Stimulated activated CD4-positive, alpha-beta T cell treated with anti-CD3 and anti-CD28 coated beads, Interleukin-2, amount 100 ng/mL, for 4 hours (primary cell): Measurements from ENCODE around the gene ERN2.
"Not testable (repeated sequence)": the region's sequence is repeated elsewhere in the genome, so short reads cannot be mapped to it uniquely, and the experiment has no call there.

Experiments
- DNase-seq: peaks from one replicate; pipeline ENCODE4 v3.0.0-alpha.2; 2020; ENCODE audit warnings: low read depth

Gene ERN2

DNA sequence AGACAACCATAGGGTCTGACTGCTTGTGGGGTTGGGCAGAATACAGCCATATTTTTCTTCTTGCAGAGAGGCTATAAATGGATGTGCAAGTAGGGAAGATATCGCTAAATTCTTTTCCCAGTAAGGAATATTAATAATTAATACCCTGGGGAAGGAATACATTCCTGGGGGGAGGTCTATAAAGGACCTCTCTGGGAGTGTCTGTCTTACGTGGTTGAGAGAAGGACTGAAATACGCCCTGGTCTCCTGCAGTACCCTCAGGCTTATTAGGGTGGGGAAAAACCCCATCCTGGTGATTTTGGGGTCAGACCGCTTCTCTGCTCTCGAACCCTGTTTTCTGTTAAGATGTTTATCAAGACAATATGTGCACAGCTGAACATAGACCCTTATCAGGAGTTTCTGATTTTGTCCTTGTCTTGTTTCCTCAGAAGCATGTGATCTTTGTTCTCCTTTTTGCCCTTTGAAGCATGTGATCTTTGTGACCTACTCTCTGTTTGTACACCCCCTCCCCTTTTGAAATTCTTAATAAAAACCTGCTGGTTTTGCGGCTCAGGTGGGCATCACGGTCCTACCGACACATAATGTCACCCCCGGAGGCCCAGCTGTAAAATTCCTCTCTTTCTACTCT, 9.7 kb upstream of the ERN2 start:
- DNase-seq = not testable (repeated sequence)

GRCh38 chr16:23716484-23716883, 3.5 kb upstream of the ERN2 start:
- DNase-seq = no peak

DNA sequence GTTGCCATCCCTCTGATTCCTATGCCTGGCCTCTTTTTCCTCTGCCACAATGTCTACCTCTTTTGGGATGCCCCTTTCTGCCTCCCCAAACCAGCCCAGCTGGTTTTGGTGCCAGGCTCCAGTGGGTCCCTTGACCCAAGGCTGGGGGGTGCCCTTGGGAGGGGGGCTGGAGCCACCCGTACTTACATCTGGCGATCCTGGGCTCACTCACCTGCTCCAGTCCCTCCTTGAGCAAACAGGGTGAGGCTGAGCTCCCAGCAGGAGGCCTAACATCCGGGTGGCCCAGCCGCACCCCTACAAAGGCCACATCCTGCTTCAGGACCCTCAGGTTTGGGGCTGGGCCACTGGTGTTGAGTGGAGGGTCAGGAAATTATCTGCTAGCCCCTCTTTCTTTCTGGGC, 1.2 kb downstream of the ERN2 start:
- no peak for DNase-seq

DNA sequence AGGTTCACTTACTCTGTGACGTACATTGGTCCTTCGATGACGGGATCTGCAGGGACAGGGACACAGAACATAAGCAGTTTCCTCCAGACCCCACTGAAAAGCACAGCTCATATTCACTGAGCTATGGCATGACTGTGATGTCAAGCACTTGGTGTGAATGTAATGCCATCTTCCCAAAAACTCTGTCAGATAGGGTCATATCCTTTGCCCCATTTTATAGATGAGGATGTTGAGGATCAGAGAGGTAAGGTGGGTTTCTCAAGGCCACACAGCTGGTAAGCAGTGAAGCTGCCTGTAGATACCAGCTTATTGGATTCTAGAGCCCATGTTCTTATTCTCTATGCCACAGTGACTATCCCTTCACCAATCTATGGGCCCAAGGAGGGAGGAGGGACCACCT, 2.5 kb downstream of the ERN2 start:
- DNase-seq = no peak

GRCh38 chr16:23710008-23710407, 3.0 kb downstream of the ERN2 start:
- no peak for DNase-seq

GRCh38 chr16:23709536-23709935, 3.5 kb downstream of the ERN2 start:
- DNase-seq = no peak

DNA sequence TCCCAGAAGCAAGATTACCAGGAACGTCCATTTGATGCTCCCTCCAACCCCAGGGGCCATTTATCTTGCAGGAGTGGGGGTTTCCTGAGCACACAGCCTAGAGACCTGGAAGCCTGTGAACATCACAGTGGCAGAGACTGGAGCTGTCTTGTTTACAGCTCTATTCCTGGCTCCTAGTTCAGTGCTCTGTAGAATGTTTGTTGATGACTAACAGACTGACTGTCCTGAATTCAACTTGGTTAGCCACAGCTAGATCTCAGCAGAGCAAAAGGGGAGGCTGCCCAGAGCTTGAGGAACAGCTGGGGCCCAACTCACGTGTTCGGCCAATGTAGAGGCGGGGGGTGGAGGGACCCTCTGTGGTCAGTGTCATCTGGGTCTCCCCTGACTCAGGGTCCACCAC, 6.6 kb downstream of the ERN2 start:
- DNase-seq = no peak

- DNase-seq = no peak
Observed at GRCh38 chr16:23705517-23705902, 7.5 kb downstream of the ERN2 start.

GRCh38 chr16:23704772-23705516, 8.1 kb downstream of the ERN2 start:
- DNase-seq = no peak

DNA sequence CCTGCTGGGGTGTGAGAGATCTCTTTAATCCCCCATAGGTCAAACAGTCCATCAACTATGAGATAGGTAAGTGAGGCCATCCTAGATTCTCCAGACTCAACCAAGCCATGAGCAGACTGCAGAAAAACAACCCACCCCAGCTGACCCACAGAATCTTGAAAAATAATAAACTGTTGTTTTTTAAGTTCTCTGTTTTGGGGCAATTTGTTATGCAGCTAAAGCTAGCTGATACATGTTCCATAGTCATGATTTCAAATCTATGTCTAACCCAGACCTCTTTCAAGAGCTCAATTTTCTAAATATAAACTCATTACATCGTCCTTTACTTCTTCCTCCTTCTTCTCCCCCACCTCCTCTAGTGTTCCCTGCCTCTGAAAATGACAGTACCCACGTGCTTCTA, 10.1 kb downstream of the ERN2 start:
- DNase-seq = no peak

GRCh38 chr16:23701045-23701444, 12.0 kb downstream of the ERN2 start:
- no peak for DNase-seq

DNA sequence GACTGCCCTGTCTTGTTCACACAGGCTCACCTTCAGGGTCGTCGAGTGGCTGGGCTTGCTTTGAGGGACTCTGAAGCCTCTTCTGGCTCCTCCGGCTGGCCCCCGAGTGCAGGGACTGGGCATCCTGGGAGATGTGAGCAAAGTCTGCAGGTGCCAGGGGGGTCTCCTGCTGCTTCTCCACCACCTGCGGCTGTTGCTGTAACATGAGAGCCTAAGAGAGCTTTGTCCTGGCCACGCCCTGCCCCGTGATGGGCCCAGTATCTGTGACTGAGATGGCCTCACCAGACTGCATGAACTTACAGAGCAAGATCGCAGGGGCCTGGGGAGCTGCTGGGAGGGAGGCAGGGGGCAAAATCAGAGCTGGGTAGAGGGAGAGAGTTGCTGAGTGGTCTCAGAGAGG, 12.5 kb downstream of the ERN2 start:
- no peak for DNase-seq

DNA sequence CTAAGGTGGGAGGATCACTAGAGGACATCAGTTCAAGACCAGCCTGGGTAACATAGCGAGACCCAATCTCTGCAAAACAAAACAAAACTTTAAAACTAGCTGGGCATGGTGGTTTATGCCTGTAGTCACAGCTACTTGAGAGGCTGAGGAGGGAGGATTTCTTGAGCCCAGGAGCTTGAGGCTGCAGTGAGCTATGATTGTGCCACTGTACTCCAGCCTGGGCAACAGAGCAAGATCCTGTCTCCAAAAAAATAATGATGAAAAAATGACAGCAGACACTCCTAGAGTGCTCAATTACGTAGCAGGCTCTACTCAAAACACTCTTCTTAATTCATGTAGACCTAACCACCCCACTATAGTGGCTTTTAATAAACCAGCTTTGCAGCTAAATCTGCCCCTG, 12.9 kb downstream of the ERN2 start:
- no peak for DNase-seq

- DNase-seq = no peak
Observed at GRCh38 chr16:23699100-23699499, 13.9 kb downstream of the ERN2 start.

DNA sequence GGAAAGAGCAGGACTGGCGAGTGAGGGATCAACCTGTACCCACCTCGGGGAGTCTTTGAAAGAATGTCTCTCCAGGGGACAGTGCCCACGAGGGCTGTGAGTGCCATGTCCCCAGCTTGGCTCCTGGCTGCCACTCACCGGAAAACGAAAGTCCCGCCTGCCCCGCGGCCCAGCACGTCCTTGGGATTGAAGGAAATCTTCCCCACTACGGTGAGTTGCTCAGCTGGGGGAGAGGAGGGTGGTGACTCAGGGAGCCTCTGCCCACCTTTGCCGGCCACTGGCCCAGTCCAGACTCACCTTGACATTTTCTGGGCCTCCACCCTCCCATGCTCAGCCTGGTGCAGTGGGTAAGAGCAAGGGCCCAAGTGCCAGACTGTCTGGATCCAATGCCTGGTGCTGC, 17.3 kb downstream of the ERN2 start:
- DNase-seq = no peak

DNA sequence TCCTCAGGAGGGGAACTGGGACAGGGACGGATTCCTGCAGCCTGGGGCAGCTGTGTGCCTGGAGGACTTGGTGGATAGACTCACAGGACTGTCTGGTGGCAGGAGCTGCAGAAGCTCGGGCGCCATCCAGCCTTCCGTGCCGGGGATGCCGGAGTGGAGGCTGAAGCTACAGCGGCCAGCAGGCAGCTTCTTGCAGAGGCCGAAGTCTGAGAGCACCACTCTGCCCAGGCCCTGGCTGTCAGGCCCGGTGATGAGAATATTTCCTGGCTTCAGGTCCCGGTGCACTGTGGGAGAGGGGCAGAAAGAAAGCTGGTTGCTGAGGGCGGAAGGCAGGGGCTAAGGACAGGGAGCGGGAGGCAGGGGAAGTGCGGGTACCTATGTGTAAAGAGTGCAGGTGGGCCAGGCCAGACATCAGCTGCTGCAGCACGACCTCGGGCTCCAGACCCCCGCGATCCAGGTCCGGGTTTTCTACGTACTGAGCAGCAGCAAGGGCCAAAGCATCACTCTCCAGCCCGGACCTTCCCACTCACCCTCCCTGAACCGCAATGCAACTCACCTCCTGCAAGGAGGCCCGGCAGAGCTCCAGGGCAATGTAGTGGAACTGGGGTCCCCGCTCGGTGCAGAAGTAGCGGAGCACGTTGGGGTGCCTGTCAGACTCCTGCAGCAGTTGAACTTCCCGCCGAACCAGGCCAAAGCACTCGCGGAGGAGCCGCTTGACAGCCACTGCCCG, 18.2 kb downstream of the ERN2 start:
- no peak for DNase-seq

DNA sequence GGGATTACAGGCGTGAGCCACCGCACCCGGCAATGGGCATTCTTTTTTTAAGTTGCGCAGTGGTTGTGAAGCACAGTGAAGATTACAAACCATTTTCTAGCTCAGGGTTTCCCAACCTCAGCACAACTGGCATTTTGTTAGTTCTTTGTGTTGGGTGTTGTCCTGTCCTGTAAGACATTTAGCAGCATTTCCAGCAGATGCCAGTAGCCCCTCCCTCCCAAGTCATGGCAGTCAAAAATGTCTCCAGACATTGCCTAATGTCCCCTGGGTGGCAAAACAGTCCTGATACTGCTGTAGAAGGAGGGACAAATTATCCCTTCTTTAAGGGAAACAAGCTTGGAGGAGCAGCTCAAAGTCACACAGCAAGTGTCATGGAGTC, 18.8 kb downstream of the ERN2 start:
- no peak for DNase-seq

- DNase-seq = no peak
Observed at GRCh38 chr16:23692190-23692837, 20.7 kb downstream of the ERN2 start.

- no peak for DNase-seq
Observed at GRCh38 chr16:23691483-23692189, 21.4 kb downstream of the ERN2 start.

GRCh38 chr16:23690771-23691482, 22.1 kb downstream of the ERN2 start:
- DNase-seq = no peak

GRCh38 chr16:23689442-23690187, 23.4 kb downstream of the ERN2 start:
- no peak for DNase-seq
